GM19351 (cell line): ENCODE measurements around the gene ASPN.

Source experiments
- ATAC-seq: cut with Tn5 transposase; IDR thresholded peaks from one replicate; pipeline ENCODE4 v1.9.1; 2021; ENCODE audit warnings: mild to moderate bottlenecking, moderate library complexity; ENCODE audit not compliant: unreplicated experiment

Gene ASPN

GRCh38 chr9:92506184-92506857 is 24.0 kb upstream of the ASPN start:
- ATAC-seq: no peak

- ATAC-seq: no peak
Observed at GRCh38 chr9:92504881-92505280, 22.6 kb upstream of the ASPN start.

GRCh38 chr9:92503156-92503555 is 20.9 kb upstream of the ASPN start:
- no peak for ATAC-seq

GRCh38 chr9:92501671-92502393 is 19.5 kb upstream of the ASPN start:
- ATAC-seq: no peak

GRCh38 chr9:92500725-92501124 is 18.4 kb upstream of the ASPN start:
- ATAC-seq: no peak

GRCh38 chr9:92499701-92500100 is 17.4 kb upstream of the ASPN start:
- ATAC-seq: no peak

- ATAC-seq: no peak
Observed at GRCh38 chr9:92496396-92497176, 14.3 kb upstream of the ASPN start.

GRCh38 chr9:92494856-92495255 is 12.6 kb upstream of the ASPN start:
- no peak for ATAC-seq

- no peak for ATAC-seq
Observed at GRCh38 chr9:92493749-92494387, 11.6 kb upstream of the ASPN start.

- no peak for ATAC-seq
Observed at GRCh38 chr9:92492781-92493401, 10.6 kb upstream of the ASPN start.

GRCh38 chr9:92488681-92489550 is 6.6 kb upstream of the ASPN start:
- no peak for ATAC-seq

- ATAC-seq: no peak
Observed at GRCh38 chr9:92486371-92486770, 4.1 kb upstream of the ASPN start.

GRCh38 chr9:92484563-92484962 is 2.3 kb upstream of the ASPN start:
- ATAC-seq: no peak

- ATAC-seq: no peak
Observed at GRCh38 chr9:92483627-92484545, 1.6 kb upstream of the ASPN start.

- ATAC-seq: no peak
Observed at GRCh38 chr9:92482805-92483204, 499 bp upstream of the ASPN start.

- ATAC-seq: no peak
Observed at GRCh38 chr9:92480986-92481633, 1.2 kb downstream of the ASPN start.

GRCh38 chr9:92480291-92480771 is 2.0 kb downstream of the ASPN start:
- ATAC-seq: no peak

- ATAC-seq: no peak
Observed at GRCh38 chr9:92479346-92479745, 3.0 kb downstream of the ASPN start.
